Smooth muscle cell (in vitro differentiated cells): ENCODE measurements around the gene EPB41L3. TPM values are rescaled to one million over a fixed set of nuclear protein-coding genes. Genes with fewer than 3 reads are reported as not detected.

Experiments used
- DNase-seq: peaks from one replicate; lab custom pipeline; 2025; ENCODE audit not compliant: unreplicated experiment; lab: John Stamatoyannopoulos, UW
- H2AFZ ChIP-seq: fragments of 200-600 bp; sonication (generic); 2 replicates; pipeline ENCODE4 v1.6.0; 2016; ENCODE audit warnings: antibody characterized with exemption, low read depth, mild to moderate bottlenecking
- H3F3A ChIP-seq: fragments of 200-600 bp; sonication (generic); 2 replicates; pipeline ENCODE4 v1.6.0; 2017; ENCODE audit warnings: antibody characterized with exemption, low read depth
- H3K27ac ChIP-seq: fragments of 200-600 bp; sonication (generic); 2 replicates; pipeline ENCODE4 v1.5.1; 2016; ENCODE audit warnings: low read depth, mild to moderate bottlenecking
- H3K27me3 ChIP-seq: fragments of 200-600 bp; sonication (generic); 2 replicates; pipeline ENCODE4 v1.6.1; 2016; ENCODE audit warnings: low read depth, mild to moderate bottlenecking
- H3K36me3 ChIP-seq: fragments of 200-600 bp; sonication (generic); 2 replicates; pipeline ENCODE4 v1.5.1; 2016; ENCODE audit warnings: low read depth
- H3K4me1 ChIP-seq: fragments of 200-600 bp; sonication (generic); 2 replicates; pipeline ENCODE4 v1.5.1; 2016; ENCODE audit warnings: low read depth
- H3K4me2 ChIP-seq: fragments of 200-600 bp; sonication (generic); 2 replicates; pipeline ENCODE4 v1.6.0; 2016; ENCODE audit warnings: mild to moderate bottlenecking
- H3K4me3 ChIP-seq: fragments of 200-600 bp; sonication (generic); 2 replicates; pipeline ENCODE4 v1.5.1; 2016; ENCODE audit warnings: mild to moderate bottlenecking
- H3K79me2 ChIP-seq: fragments of 200-600 bp; sonication (generic); 2 replicates; pipeline ENCODE4 v1.6.0; 2016; ENCODE audit warnings: low read depth, mild to moderate bottlenecking
- H3K9ac ChIP-seq: fragments of 200-600 bp; sonication (generic); 2 replicates; pipeline ENCODE4 v1.6.0; 2016; ENCODE audit warnings: low read depth
- H3K9me3 ChIP-seq: fragments of 200-600 bp; sonication (generic); replicated peaks from 2 replicates; pipeline ENCODE4 v1.5.1; 2016; ENCODE audit warnings: low read depth
- H4K20me1 ChIP-seq: fragments of 200-600 bp; sonication (generic); 2 replicates; pipeline ENCODE4 v1.6.0; 2016; ENCODE audit warnings: low read depth
- CTCF ChIP-seq: fragments of 200-600 bp; sonication (generic); IDR thresholded peaks from 2 replicates; pipeline ENCODE4 v1.5.1; 2017; ENCODE audit warnings: borderline replicate concordance, mild to moderate bottlenecking, antibody characterized with exemption; ENCODE audit not compliant: insufficient read depth, poor library complexity, severe bottlenecking
- whole genome bisulfite sequencing: methylation state at CpG from one replicate; pipeline ENCODE4 v1.1.7; 2016; ENCODE audit warnings: low lambda C conversion rate; 5-methylcytosine and 5-hydroxymethylcytosine counted together
- polyA plus RNA-seq: library from polyadenylated mRNA; unstranded; fragments of >200 nt; fragmentation: Nextera tagmentation; extraction: Ambion mirVana; gene quantifications from 2 replicates; pipeline ENCODE4 v1.2.1, GENCODE V29; 2016
- total RNA-seq: library from RNA; depleted of rRNA; stranded (reverse); fragments of >200 nt; gene quantifications from 2 replicates; pipeline ENCODE4 v1.2.3, GENCODE V29; 2014

EPB41L3 gene
- total and polyA plus RNA-seq, 2 experiments from 2014 or later: 11.5 to 26.9 TPM

GRCh38 chr18:5558851-5559250, 15.1 kb upstream of the EPB41L3 start:
- Histone ChIP-seq H3K4me2 (no peak overlapping the region), H2AFZ (no peak overlapping the region), H3K36me3 (no peaks in the 10 kb centered on the region), H3K79me2 (no peaks in the 10 kb centered on the region), H4K20me1 (no peaks in the 10 kb centered on the region), H3K9me3 (no peaks in the 10 kb centered on the region), H3K27me3 (no peaks in the 10 kb centered on the region), H3K9ac (no peak overlapping the region), H3F3A (no peaks in the 10 kb centered on the region), H3K4me1 (no peaks in the 10 kb centered on the region), H3K27ac (no peak overlapping the region), H3K4me3 (no peak overlapping the region)
- TF ChIP-seq CTCF: no peak
- 97% methylated on average over 1 of the region's 1 CpG for WGBS
- DNase-seq: no peak

- no peak overlapping the region for H3K27ac ChIP-seq
- no peak overlapping the region for H3K9ac ChIP-seq
- H3K9me3 ChIP-seq: no peaks in the 10 kb centered on the region
- H3F3A ChIP-seq: no peaks in the 10 kb centered on the region
- no peaks in the 10 kb centered on the region for H3K27me3 ChIP-seq
- H3K79me2 ChIP-seq: no peaks in the 10 kb centered on the region
- TF ChIP-seq CTCF: no peak
- no peaks in the 10 kb centered on the region for H3K4me1 ChIP-seq
- H3K4me3 ChIP-seq: no peak overlapping the region
- no peak overlapping the region for H3K4me2 ChIP-seq
- 83% methylated on average over 8 of the region's 8 CpGs for WGBS
- no peaks in the 10 kb centered on the region for H4K20me1 ChIP-seq
- H2AFZ ChIP-seq: no peak overlapping the region
- DNase-seq: no peak
- no peaks in the 10 kb centered on the region for H3K36me3 ChIP-seq
Measured at GRCh38 chr18:5556310-5556974, 12.6 kb upstream of the EPB41L3 start.

- Histone ChIP-seq H3K36me3 (no peaks in the 10 kb centered on the region), H3K4me1 (no peaks in the 10 kb centered on the region), H3K27ac (no peak overlapping the region), H3K4me2 (no peak overlapping the region), H3K27me3 (no peaks in the 10 kb centered on the region), H4K20me1 (no peaks in the 10 kb centered on the region), H2AFZ (no peak overlapping the region), H3F3A (no peaks in the 10 kb centered on the region), H3K9me3 (no peaks in the 10 kb centered on the region), H3K9ac (no peak overlapping the region), H3K79me2 (no peaks in the 10 kb centered on the region), H3K4me3 (no peak overlapping the region)
- WGBS: 77% methylated on average over 4 of the region's 4 CpGs
- no peak for DNase-seq
- TF ChIP-seq CTCF: no peak
Measured at GRCh38 chr18:5554629-5555028, 10.8 kb upstream of the EPB41L3 start.

GRCh38 chr18:5546660-5547059, 2.9 kb upstream of the EPB41L3 start:
- 23% methylated on average over 3 of the region's 3 CpGs for WGBS
- H3K9me3 ChIP-seq: no peaks in the 10 kb centered on the region
- no peak overlapping the region for H2AFZ ChIP-seq
- no peaks in the 10 kb centered on the region for H3K36me3 ChIP-seq
- no peak overlapping the region for H3K9ac ChIP-seq
- no peak overlapping the region for H3K27ac ChIP-seq
- H3K27me3 ChIP-seq: peaks cover 11% of the 10 kb centered on the region
- peaks cover 2% of the 10 kb centered on the region for H3F3A ChIP-seq
- no peaks in the 10 kb centered on the region for H3K4me1 ChIP-seq
- no peaks in the 10 kb centered on the region for H4K20me1 ChIP-seq
- no peak overlapping the region for H3K4me3 ChIP-seq
- peak; percentile 45 for TF ChIP-seq CTCF
- no peak for DNase-seq
- no peaks in the 10 kb centered on the region for H3K79me2 ChIP-seq
- no peak overlapping the region for H3K4me2 ChIP-seq
